Peyer's patch (tissue), 4 donors: ENCODE measurements around the gene CA9.

Source experiments
- POLR2A ChIP-seq, 2 donors: fragments of 450-650 bp; IDR thresholded peaks; one replicate each; pipeline ENCODE4 v1.5.1; 2017; ENCODE audit warnings: antibody characterized with exemption in 2 of 2, mild to moderate bottlenecking in 2 of 2, moderate library complexity in 2 of 2
- TF ChIP-seq, protein P1 (sequence below), 6 experiments: fragments of 450-650 bp in 4 of 6; fragments of 200-600 bp in 2 of 6; sonication (generic) in 1 of 6; IDR thresholded peaks; one replicate each; pipeline ENCODE4 v1.5.1; 2017 to 2019; ENCODE audit warnings: antibody characterized with exemption in 6 of 6, mild to moderate bottlenecking in 3 of 6, moderate library complexity in 1 of 6

DNA sequence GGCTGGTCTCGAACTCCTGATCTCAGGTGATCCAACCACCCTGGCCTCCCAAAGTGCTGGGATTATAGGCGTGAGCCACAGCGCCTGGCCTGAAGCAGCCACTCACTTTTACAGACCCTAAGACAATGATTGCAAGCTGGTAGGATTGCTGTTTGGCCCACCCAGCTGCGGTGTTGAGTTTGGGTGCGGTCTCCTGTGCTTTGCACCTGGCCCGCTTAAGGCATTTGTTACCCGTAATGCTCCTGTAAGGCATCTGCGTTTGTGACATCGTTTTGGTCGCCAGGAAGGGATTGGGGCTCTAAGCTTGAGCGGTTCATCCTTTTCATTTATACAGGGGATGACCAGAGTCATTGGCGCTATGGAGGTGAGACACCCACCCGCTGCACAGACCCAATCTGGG lies 1.5 kb downstream of the CA9 start:
- TF ChIP-seq, protein P1, sequence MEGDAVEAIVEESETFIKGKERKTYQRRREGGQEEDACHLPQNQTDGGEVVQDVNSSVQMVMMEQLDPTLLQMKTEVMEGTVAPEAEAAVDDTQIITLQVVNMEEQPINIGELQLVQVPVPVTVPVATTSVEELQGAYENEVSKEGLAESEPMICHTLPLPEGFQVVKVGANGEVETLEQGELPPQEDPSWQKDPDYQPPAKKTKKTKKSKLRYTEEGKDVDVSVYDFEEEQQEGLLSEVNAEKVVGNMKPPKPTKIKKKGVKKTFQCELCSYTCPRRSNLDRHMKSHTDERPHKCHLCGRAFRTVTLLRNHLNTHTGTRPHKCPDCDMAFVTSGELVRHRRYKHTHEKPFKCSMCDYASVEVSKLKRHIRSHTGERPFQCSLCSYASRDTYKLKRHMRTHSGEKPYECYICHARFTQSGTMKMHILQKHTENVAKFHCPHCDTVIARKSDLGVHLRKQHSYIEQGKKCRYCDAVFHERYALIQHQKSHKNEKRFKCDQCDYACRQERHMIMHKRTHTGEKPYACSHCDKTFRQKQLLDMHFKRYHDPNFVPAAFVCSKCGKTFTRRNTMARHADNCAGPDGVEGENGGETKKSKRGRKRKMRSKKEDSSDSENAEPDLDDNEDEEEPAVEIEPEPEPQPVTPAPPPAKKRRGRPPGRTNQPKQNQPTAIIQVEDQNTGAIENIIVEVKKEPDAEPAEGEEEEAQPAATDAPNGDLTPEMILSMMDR (IDR thresholded peaks at IDR 0.05) = no peak
- TF ChIP-seq POLR2A (IDR thresholded peaks at IDR 0.05) = no peak
